ENCODE results near the gene ITGA4. TPM values are rescaled to one million over a fixed set of nuclear protein-coding genes. Genes with fewer than 3 reads are reported as not detected.

ITGA4 gene
- total RNA-seq, 1 experiment from 2014 or later, result 0.33 TPM

GRCh38 chr2:181420259-181421130 is 36.7 kb upstream of the ITGA4 start:
- no peaks in the 10 kb centered on the region for H3K9me3 Mint-ChIP-seq (ENCODE audit: low read depth, unreplicated experiment)
- H3K36me3 Mint-ChIP-seq (ENCODE audit: insufficient read depth, unreplicated experiment), result no peaks in the 10 kb centered on the region
- BruUV-seq (replicated peaks), result no TSS peak
- no peak for DNase-seq
- H3K27ac Mint-ChIP-seq (ENCODE audit: unreplicated experiment), result no peak overlapping the region
- CTCF ChIA-PET, result interaction anchor here (0.6 kb wide), 1 partner anchor 97 kb away, joined by 3 read pairs; no protein-coding TSS in a partner anchor
- no peaks in the 10 kb centered on the region for H3K4me1 Mint-ChIP-seq (ENCODE audit: low read depth, unreplicated experiment)
- H3K4me3 Mint-ChIP-seq (ENCODE audit: low read depth, unreplicated experiment), result no peak overlapping the region
- intact Hi-C loops (cut with micrococcal nuclease; ENCODE audit: unreplicated experiment), result no loop called here
- TF ChIP-seq CTCF (IDR thresholded peaks at IDR 0.05; ENCODE audit: unreplicated experiment), result no peak
- no peaks in the 10 kb centered on the region for H3K27me3 Mint-ChIP-seq (ENCODE audit: unreplicated experiment)

GRCh38 chr2:181421131-181421458 is 36.1 kb upstream of the ITGA4 start:
- Mint-ChIP-seq H3K9me3 (ENCODE audit: low read depth, unreplicated experiment) (no peaks in the 10 kb centered on the region), H3K4me3 (ENCODE audit: low read depth, unreplicated experiment) (no peak overlapping the region), H3K36me3 (ENCODE audit: insufficient read depth, unreplicated experiment) (no peaks in the 10 kb centered on the region), H3K4me1 (ENCODE audit: low read depth, unreplicated experiment) (no peaks in the 10 kb centered on the region), H3K27me3 (ENCODE audit: unreplicated experiment) (no peaks in the 10 kb centered on the region), H3K27ac (ENCODE audit: unreplicated experiment) (no peak overlapping the region)
- intact Hi-C loops (cut with micrococcal nuclease; ENCODE audit: unreplicated experiment), result no loop called here
- DNase-seq, result no peak
- CTCF ChIA-PET, result interaction anchor here (0.6 kb wide), 1 partner anchor 97 kb away, joined by 3 read pairs; no protein-coding TSS in a partner anchor
- no peak for TF ChIP-seq CTCF (IDR thresholded peaks at IDR 0.05; ENCODE audit: unreplicated experiment)
- no TSS peak for BruUV-seq (replicated peaks)

GRCh38 chr2:181421464-181421863 is 35.7 kb upstream of the ITGA4 start:
- CTCF ChIA-PET, result interaction anchor here (0.6 kb wide), 1 partner anchor 96 kb away, joined by 3 read pairs; no protein-coding TSS in a partner anchor
- no peak overlapping the region for H3K4me3 Mint-ChIP-seq (ENCODE audit: low read depth, unreplicated experiment)
- no peak for DNase-seq
- no peak for TF ChIP-seq CTCF (IDR thresholded peaks at IDR 0.05; ENCODE audit: unreplicated experiment)
- intact Hi-C loops (cut with micrococcal nuclease; ENCODE audit: unreplicated experiment), result no loop called here
- no peaks in the 10 kb centered on the region for H3K27me3 Mint-ChIP-seq (ENCODE audit: unreplicated experiment)
- H3K27ac Mint-ChIP-seq (ENCODE audit: unreplicated experiment), result no peak overlapping the region
- BruUV-seq (replicated peaks), result no TSS peak
- no peaks in the 10 kb centered on the region for H3K9me3 Mint-ChIP-seq (ENCODE audit: low read depth, unreplicated experiment)
- H3K36me3 Mint-ChIP-seq (ENCODE audit: insufficient read depth, unreplicated experiment), result no peaks in the 10 kb centered on the region
- no peaks in the 10 kb centered on the region for H3K4me1 Mint-ChIP-seq (ENCODE audit: low read depth, unreplicated experiment)

GRCh38 chr2:181426672-181427071 is 30.5 kb upstream of the ITGA4 start:
- no peak for TF ChIP-seq CTCF (IDR thresholded peaks at IDR 0.05; ENCODE audit: unreplicated experiment)
- Mint-ChIP-seq H3K27me3 (ENCODE audit: unreplicated experiment) (no peaks in the 10 kb centered on the region), H3K27ac (ENCODE audit: unreplicated experiment) (no peak overlapping the region), H3K36me3 (ENCODE audit: insufficient read depth, unreplicated experiment) (no peaks in the 10 kb centered on the region), H3K9me3 (ENCODE audit: low read depth, unreplicated experiment) (no peaks in the 10 kb centered on the region), H3K4me3 (ENCODE audit: low read depth, unreplicated experiment) (no peak overlapping the region), H3K4me1 (ENCODE audit: low read depth, unreplicated experiment) (no peaks in the 10 kb centered on the region)
- intact Hi-C loops (cut with micrococcal nuclease; ENCODE audit: unreplicated experiment), result no loop called here
- BruUV-seq (replicated peaks), result no TSS peak
- no peak for DNase-seq
- CTCF ChIA-PET, result no interaction called here
